ENCODE data around the gene NTF4. TPM values are rescaled to one million over a fixed set of nuclear protein-coding genes. Genes with fewer than 3 reads are reported as not detected.

The NTF4 gene
- total and polyA plus RNA-seq, 2 of the 8 experiments (the other 6 are each of a cell fraction or from before 2014, with no cell fraction given) = 3.1 to 6.5 TPM

- Histone ChIP-seq H3K9ac (replicated peaks in 1 of 4; ENCODE audit: extremely low read depth in 1 of 4, low read depth in 3 of 4, low read length in 3 of 4) (no peak overlapping the region), H4K5ac (ENCODE audit: insufficient read length, low read depth, low read length) (no peak overlapping the region), H2AFZ (ENCODE audit: low read length) (no peak overlapping the region), H3K9me3 (ENCODE audit: insufficient read depth in 2 of 2, low read depth in 1 of 2, low read length in 1 of 2) (no peaks in the 10 kb centered on the region), H3K23ac (ENCODE audit: insufficient read length) (no peak overlapping the region), H3K14ac (ENCODE audit: insufficient read length) (no peak overlapping the region), H3K27ac (ENCODE audit: low read depth, low read length) (no peak overlapping the region), H3K4me2 (ENCODE audit: insufficient read depth in 1 of 2, low read depth in 2 of 2, low read length in 2 of 2) (no peak overlapping the region), H3K36me3 (ENCODE audit: control insufficient read depth in 2 of 4, insufficient read depth in 4 of 4, low read length in 3 of 4) (peaks cover 10 to 25% (median 17%) of the 10 kb centered on the region in 4 experiments; a peak in 7 of 8 replicates), H3K4me3 (ENCODE audit: extremely low read depth in 1 of 4, insufficient read depth in 2 of 4, low read depth in 3 of 4, low read length in 4 of 4) (no peak overlapping the region), H3K18ac (ENCODE audit: extremely low read depth, low read length) (no peak overlapping the region), H3K79me1 (ENCODE audit: low read depth, low read length) (no peaks in the 10 kb centered on the region), H2BK120ac (replicated peaks; ENCODE audit: low read depth, low read length) (no peak overlapping the region), H3K27me3 (replicated peaks in 1 of 4; ENCODE audit: control insufficient read depth in 3 of 4, extremely low read depth in 1 of 4, insufficient read depth in 3 of 4, low read length in 3 of 4) (peaks cover 0 to 15% (median 9%) of the 10 kb centered on the region in 4 experiments; a peak in 5 of 7 replicates), H3K79me2 (ENCODE audit: control insufficient read depth in 1 of 2, insufficient read depth in 2 of 2, low read length in 2 of 2) (no peaks in the 10 kb centered on the region), H2AK5ac (ENCODE audit: low read depth, low read length) (no peak overlapping the region), H3K4ac (replicated peaks; ENCODE audit: insufficient read length, low read depth, low read length) (no peak overlapping the region), H2BK20ac (ENCODE audit: low read length) (no peak overlapping the region), H4K8ac (ENCODE audit: extremely low read depth, insufficient read depth, low read length) (0 out of 2 replicates have a peak overlapping the region, but pooled peaks have one; percentile 14), H3K23me2 (ENCODE audit: low read depth, low read length) (peaks cover 6% of the 10 kb centered on the region; the same call in 1 of the 2 replicates), H2BK12ac (ENCODE audit: low read depth, low read length) (no peak overlapping the region), H4K91ac (replicated peaks; ENCODE audit: insufficient read length, low read length) (no peak overlapping the region), H4K20me1 (replicated peaks in 1 of 2; ENCODE audit: control insufficient read depth in 1 of 2, insufficient read depth in 2 of 2, low read length in 2 of 2) (peaks cover 3 to 5% of the 10 kb centered on the region in 2 experiments), H3K56ac (replicated peaks; ENCODE audit: insufficient read length, low read depth, low read length) (no peak overlapping the region), H2BK5ac (ENCODE audit: low read depth, low read length) (no peak overlapping the region), H2BK15ac (ENCODE audit: low read length) (no peak overlapping the region), H3K4me1 (replicated peaks in 1 of 4; ENCODE audit: control insufficient read depth in 3 of 4, insufficient read depth in 4 of 4, low read length in 3 of 4) (peaks cover 0 to 13% (median 3%) of the 10 kb centered on the region in 4 experiments; a peak in 4 of 7 replicates)
- CTCF ChIA-PET (ENCODE audit: partially characterized antibody) = interaction anchor here (3.1 to 8.1 kb wide), 2 partner anchors 15 to 16 kb away, joined by 43 to 46 read pairs; no protein-coding TSS in a partner anchor
- POLR2A ChIA-PET (ENCODE audit: partially characterized antibody) = interaction anchor here (0.6 kb wide), 1 partner anchor 42 kb away, joined by 3 read pairs; no protein-coding TSS in a partner anchor
- TF ChIP-seq EZH2 (IDR thresholded peaks at IDR 0.05; ENCODE audit: low read depth, low read length, severe bottlenecking) = no peak
- TF ChIP-seq EGR1 (IDR thresholded peaks at IDR 0.05; ENCODE audit: borderline replicate concordance, low read depth, low read length) = no peak
- DNase-seq (ENCODE audit: low read depth in 1 of 2, low spot score in 2 of 2) = no peak
- FAIRE-seq = no peak
- WGBS, 2 experiments (ENCODE audit: extremely low coverage in 1 of 2, insufficient coverage in 1 of 2, insufficient read length in 1 of 2, insufficient replicate concordance in 2 of 2, low coverage in 1 of 2, low lambda C conversion rate in 2 of 2, missing lambda C conversion rate in 1 of 2) = 90% methylated on average over 18 of the region's 18 CpGs; no CpG with 5 or more reads in 1 of the 2 experiments
Observed at GRCh38 chr19:49014870-49015255, 49.8 kb downstream of the NTF4 start.

Measured in H1 (cell line).